ENCODE measurements around the gene TTLL11. TPM values are rescaled to one million over a fixed set of nuclear protein-coding genes. Genes with fewer than 3 reads are reported as not detected.

Gene TTLL11
- total RNA-seq, 2 donors from 2014 or later = 11.7 to 11.9 TPM

DNA sequence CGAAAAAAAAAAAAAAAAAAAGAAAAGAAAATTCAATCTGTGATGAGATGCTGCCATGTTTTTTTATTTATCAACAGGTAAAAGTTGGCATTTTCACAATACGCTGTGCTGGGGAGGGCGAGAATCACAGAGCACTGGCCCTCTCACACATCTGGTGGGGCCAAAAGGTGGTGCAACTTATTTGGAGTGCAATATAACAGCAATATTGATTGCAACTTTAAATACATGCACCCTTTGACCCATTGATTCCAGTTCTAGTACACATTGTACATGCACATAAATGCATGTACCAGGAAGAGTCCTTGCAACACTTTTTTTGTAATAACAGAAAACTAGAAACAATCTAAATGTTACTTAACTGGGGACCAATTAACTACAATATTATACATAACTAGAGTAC is 282.6 kb downstream of the TTLL11 start:
- H3K36me3 ChIP-seq = no peaks in the 10 kb centered on the region
- no peak overlapping the region for H3K27ac ChIP-seq
- H3K27me3 ChIP-seq (replicated peaks; ENCODE audit: insufficient read depth) = no peaks in the 10 kb centered on the region
- 81% methylated on average over 3 of the region's 3 CpGs for WGBS
- H3K4me1 ChIP-seq (replicated peaks) = no peaks in the 10 kb centered on the region
- DNase-seq (ENCODE audit: low spot score) = no peak
- no peaks in the 10 kb centered on the region for H3K9me3 ChIP-seq
- intact Hi-C loops (cut with DNase I) = no loop called here
- H3K4me3 ChIP-seq = no peak overlapping the region
- TF ChIP-seq, protein P1, sequence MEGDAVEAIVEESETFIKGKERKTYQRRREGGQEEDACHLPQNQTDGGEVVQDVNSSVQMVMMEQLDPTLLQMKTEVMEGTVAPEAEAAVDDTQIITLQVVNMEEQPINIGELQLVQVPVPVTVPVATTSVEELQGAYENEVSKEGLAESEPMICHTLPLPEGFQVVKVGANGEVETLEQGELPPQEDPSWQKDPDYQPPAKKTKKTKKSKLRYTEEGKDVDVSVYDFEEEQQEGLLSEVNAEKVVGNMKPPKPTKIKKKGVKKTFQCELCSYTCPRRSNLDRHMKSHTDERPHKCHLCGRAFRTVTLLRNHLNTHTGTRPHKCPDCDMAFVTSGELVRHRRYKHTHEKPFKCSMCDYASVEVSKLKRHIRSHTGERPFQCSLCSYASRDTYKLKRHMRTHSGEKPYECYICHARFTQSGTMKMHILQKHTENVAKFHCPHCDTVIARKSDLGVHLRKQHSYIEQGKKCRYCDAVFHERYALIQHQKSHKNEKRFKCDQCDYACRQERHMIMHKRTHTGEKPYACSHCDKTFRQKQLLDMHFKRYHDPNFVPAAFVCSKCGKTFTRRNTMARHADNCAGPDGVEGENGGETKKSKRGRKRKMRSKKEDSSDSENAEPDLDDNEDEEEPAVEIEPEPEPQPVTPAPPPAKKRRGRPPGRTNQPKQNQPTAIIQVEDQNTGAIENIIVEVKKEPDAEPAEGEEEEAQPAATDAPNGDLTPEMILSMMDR (IDR thresholded peaks at IDR 0.05) = no peak
- no peak for TF ChIP-seq POLR2A (IDR thresholded peaks at IDR 0.05)
- no peak for TF ChIP-seq POLR2AphosphoS5 (IDR thresholded peaks at IDR 0.05)

DNA sequence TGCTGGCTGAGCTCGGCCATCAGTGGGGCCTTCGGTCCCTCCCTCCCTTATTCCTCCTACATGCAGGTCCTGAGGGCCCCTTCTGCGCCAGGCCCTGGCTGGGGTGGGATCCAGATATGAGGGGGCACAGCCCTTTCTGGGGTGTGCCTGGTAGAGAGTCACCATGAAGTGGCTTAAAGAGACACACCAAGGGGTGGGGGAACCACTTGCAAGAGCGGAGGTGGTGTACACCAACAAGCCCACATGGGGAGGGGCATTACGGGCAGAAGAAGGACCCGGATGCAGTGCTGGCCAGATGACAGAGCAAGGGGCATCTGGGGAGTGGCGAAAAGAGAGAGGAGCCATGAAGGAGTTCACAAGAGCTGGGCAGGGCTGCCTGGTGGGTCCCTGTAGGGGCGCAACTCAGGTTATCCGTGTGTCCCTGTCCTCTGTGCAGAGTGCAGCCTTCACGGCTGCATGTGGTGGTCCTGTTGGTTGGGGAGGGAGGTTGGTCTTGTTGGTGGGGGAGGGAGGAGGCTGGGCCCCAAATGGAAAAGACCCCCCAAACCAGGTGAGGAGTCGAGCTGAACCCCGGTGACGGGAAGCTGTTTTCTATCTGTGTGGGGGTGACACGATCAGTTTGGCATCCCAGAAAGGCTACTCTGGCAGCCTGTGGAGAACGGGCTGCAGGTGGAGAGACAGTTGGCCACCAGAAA is 283.6 kb downstream of the TTLL11 start:
- no peaks in the 10 kb centered on the region for H3K27me3 ChIP-seq (replicated peaks; ENCODE audit: insufficient read depth)
- DNase-seq (ENCODE audit: low spot score) = no peak
- H3K36me3 ChIP-seq = no peaks in the 10 kb centered on the region
- no peak for TF ChIP-seq POLR2A (IDR thresholded peaks at IDR 0.05)
- TF ChIP-seq POLR2AphosphoS5 (IDR thresholded peaks at IDR 0.05) = no peak
- TF ChIP-seq, protein P1 (IDR thresholded peaks at IDR 0.05) = no peak
- no peak overlapping the region for H3K27ac ChIP-seq
- no peaks in the 10 kb centered on the region for H3K4me1 ChIP-seq (replicated peaks)
- H3K4me3 ChIP-seq = no peak overlapping the region
- no peaks in the 10 kb centered on the region for H3K9me3 ChIP-seq
- intact Hi-C loops (cut with DNase I) = no loop called here
- WGBS = 94% methylated on average over 15 of the region's 15 CpGs

DNA sequence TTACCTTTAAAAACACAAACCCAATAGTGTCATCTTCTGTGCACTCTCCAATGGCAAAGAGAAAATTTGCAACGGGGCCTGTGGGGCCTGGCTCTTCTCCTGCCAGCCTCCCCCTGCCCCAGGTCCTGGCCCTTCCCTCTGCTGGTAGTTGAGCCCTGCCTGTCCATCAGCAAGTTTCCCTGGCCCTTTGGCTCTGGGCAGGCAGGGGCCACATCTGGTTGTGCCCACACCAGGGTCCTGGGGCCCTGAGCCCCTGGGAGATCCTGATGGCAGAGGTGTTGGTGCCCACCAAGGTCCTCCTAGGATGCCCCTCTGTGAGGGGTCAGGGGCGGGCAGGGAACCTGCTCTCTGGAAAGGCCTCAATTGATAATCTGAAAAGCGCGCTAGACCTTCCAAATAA is 284.3 kb downstream of the TTLL11 start:
- no peak for DNase-seq (ENCODE audit: low spot score)
- no peaks in the 10 kb centered on the region for H3K36me3 ChIP-seq
- H3K4me1 ChIP-seq (replicated peaks) = no peaks in the 10 kb centered on the region
- TF ChIP-seq POLR2AphosphoS5 (IDR thresholded peaks at IDR 0.05) (no peak), POLR2A (IDR thresholded peaks at IDR 0.05) (no peak)
- TF ChIP-seq, protein P1 (IDR thresholded peaks at IDR 0.05) = no peak
- no peak overlapping the region for H3K4me3 ChIP-seq
- intact Hi-C loops (cut with DNase I) = no loop called here
- H3K9me3 ChIP-seq = no peaks in the 10 kb centered on the region
- 91% methylated on average over 4 of the region's 4 CpGs for WGBS
- H3K27ac ChIP-seq = no peak overlapping the region
- H3K27me3 ChIP-seq (replicated peaks; ENCODE audit: insufficient read depth) = no peaks in the 10 kb centered on the region

DNA sequence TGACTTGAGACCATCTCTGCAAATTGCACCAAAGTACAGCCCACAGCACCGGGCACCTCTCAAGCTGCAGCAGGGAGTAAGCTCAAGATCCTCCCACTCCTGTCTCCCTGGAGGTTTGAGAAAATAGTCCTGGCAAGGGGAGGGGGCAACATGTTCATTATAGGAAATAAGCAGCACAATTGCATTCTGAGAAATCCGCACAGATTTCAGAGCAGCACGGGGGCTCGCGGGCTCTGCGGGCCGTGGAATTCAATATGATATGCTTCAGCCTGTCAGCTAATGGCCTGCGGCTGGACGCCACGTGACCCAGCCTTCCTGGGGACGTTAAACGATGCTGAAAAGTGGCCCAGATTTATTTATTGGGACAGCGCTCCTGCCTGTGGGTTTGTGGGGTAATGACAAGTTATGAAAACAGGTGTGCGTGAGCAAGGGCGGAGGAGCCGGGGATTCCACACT is 285.3 kb downstream of the TTLL11 start:
- intact Hi-C loops (cut with DNase I) = no loop called here

More for the DNA sequence above, 285.3 kb downstream of the TTLL11 start:
- TF ChIP-seq, protein P1 (IDR thresholded peaks at IDR 0.05) = peak in 1 of 4 experiments; percentile 40
- TF ChIP-seq POLR2AphosphoS5 (IDR thresholded peaks at IDR 0.05) = no peak
- TF ChIP-seq POLR2A (IDR thresholded peaks at IDR 0.05) = no peak
- Histone ChIP-seq H3K4me3 (no peak overlapping the region), H3K4me1 (replicated peaks) (no peaks in the 10 kb centered on the region), H3K9me3 (no peaks in the 10 kb centered on the region), H3K27ac (no peak overlapping the region), H3K27me3 (replicated peaks; ENCODE audit: insufficient read depth) (no peaks in the 10 kb centered on the region), H3K36me3 (no peaks in the 10 kb centered on the region)
- no peak for DNase-seq (ENCODE audit: low spot score)
- WGBS = 41% methylated on average over 16 of the region's 16 CpGs

Data from prostate gland (tissue), 2 donors.